DND-41 (cell line): ENCODE data around the gene C6orf89.

Experiments
- CTCF ChIP-seq: IDR thresholded peaks from 2 replicates; pipeline ENCODE4 v1.5.1; 2012; ENCODE audit warnings: borderline replicate concordance, low read length, moderate library complexity, mild to moderate bottlenecking; ENCODE audit not compliant: poor library complexity, severe bottlenecking; ENCODE audit errors: extremely low read depth
- EZH2 ChIP-seq: IDR thresholded peaks from 3 replicates; pipeline ENCODE4 v1.6.1; 2012; ENCODE audit warnings: borderline replicate concordance, low read depth, mild to moderate bottlenecking, moderate library complexity, low read length, inconsistent platforms; ENCODE audit not compliant: severe bottlenecking

GRCh38 chr6:36963451-36964290 lies 77.9 kb downstream of the C6orf89 start:
- TF ChIP-seq CTCF: no peak
- TF ChIP-seq EZH2: no peak
